ENCODE measurements around the gene HEBP1. TPM values are rescaled to one million over a fixed set of nuclear protein-coding genes. Genes with fewer than 3 reads are reported as not detected.

The HEBP1 gene
- total RNA-seq, 1 donor from 2014 or later = 18.5 TPM

- DNase-seq (ENCODE audit: low read depth, low spot score) = no peak
Measured at GRCh38 chr12:13024531-13024916, 24.5 kb upstream of the HEBP1 start.

DNA sequence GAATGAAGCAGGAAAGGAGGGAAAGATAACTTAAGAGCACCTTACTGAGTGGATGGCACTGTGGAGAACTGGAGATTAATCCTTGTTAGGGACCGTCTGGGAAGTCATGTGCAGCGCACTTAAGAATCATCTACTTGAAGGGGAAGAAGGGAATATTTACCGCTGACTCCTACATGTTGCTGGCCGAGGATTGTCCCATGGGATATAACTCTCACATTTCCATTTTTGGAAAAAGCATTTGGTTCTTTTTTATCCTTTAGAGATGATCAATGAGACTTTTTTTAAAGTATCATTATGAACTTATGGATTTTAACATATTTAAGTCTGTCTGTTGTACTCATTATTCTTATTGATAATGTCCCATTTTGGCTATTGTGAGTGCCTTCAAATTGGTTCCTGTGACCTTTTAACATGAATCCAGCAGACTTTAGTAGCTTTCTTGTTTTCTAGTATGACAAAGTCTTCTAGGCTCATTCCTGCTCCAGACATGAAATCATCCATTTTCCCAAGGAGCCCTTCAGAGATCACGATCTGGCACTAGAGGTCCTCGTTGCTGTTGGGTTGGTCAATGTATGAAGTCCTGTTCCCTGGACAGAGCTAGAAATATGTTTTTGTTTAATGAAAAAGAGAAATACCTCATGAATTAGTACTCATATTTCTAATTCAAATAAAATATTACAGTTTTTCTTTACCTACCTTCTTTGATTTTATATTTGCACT, 23.9 kb upstream of the HEBP1 start:
- no peak for DNase-seq (ENCODE audit: low read depth, low spot score)

- DNase-seq (ENCODE audit: low read depth, low spot score) = no peak
Measured at GRCh38 chr12:13022851-13023271, 22.8 kb upstream of the HEBP1 start.

DNA sequence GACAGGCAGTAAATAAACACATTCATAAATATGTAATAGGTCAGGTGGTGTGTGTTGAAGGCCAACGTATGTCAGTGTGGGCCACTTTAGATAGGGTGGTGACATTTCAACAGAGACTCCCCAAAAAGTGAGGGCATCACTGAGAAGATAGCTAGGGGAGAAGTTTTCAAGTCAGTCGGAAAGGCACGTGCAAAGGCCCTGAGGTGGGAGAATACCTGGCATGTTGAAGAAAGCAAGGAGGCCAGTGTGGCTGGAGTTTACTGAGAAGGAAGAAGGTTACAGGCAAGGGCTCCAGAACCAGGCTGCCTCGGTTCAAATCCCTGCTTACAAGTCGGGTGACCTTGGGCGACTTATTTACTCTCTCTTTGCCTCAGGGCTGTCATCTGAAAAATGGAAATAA, 11.0 kb upstream of the HEBP1 start:
- no peak for DNase-seq (ENCODE audit: low read depth, low spot score)

DNA sequence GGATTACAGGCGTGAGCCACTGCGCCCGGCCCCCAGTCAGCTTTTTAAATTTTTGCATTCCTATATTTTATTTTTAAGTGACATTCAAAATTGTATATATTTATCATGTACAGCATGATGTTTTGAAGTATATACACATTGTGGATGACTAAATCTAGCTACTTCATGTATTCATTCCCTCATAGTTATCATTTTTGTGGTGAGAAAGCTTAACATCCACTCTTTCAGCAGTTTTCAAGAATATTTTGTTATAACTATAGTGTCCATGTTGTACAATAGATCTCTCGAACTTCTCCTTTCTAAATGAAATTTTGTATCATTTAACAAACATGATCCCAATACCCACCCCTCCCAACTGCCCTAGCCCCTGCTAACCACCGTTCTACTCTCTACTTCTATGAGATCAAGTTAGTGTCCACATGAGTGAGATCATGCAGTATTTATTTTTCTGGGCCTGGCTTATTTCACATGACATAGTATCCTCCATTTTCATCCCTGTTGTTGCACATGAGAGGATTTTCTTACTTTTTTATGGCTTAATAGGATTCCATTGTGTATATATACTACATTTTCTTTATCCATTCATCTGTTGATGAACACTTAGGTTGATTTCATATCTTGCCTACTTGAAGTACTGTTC, 8.8 kb upstream of the HEBP1 start:
- no peak for DNase-seq (ENCODE audit: low read depth, low spot score)

- DNase-seq (ENCODE audit: low read depth, low spot score) = no peak
Measured at GRCh38 chr12:13007496-13008233, 7.6 kb upstream of the HEBP1 start.

DNA sequence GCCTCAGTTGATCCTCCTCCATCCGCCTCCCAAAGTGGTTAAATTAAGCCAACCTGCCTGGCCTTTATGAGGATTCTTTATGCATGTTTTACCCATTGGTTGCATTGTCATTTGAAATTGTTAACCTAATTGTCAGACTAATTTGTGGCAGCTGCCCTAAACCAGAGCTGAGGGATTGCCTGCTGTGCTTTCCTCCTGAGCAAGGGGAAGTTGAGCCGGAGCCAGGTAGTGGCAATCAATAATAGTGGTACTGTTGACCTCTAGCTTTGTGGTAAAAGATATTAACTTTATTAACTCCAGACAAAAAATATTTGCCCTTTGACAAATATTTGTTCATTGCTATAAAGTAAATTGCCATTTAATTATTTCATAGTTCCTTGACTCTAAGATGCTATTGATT, 5.6 kb upstream of the HEBP1 start:
- no peak for DNase-seq (ENCODE audit: low read depth, low spot score)

DNA sequence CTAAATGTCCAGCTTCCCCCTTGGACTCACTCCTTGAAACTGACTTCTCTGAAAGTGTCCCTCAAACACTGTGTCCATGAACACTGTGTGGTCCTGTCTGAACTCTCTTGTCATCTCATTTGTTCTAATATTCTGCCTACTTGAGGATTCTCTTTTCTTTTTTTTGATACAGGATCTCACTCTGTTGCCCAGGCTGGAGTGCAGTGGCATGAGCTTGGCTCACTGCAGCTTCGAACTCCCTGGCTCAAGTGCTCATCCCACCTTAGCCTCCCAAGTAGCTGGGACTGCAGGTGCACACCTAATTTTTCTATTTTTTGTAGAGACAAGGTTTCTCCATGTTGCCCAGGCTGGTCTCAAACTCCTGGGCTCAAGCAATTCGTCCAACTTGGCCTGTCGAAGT, 4.9 kb upstream of the HEBP1 start:
- no peak for DNase-seq (ENCODE audit: low read depth, low spot score)

- no peak for DNase-seq (ENCODE audit: low read depth, low spot score)
Measured at GRCh38 chr12:13004361-13004760, 4.3 kb upstream of the HEBP1 start.

GRCh38 chr12:13002301-13003097, 2.4 kb upstream of the HEBP1 start:
- no peak for DNase-seq (ENCODE audit: low read depth, low spot score)

DNA sequence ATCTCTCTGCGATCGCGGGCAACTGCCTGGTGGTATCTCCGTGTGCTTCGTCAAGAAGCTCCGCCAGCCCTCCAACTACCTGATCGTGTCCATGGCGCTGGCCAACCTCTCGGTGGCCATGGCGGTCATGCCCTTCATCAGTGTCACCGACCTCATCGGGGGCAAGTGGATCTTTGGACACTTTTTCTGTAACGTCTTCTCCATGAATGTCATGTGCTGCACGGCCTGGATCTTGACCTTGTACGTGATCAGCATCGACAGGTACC, 1.6 kb upstream of the HEBP1 start:
- DNase-seq (ENCODE audit: low read depth, low spot score) = no peak

DNA sequence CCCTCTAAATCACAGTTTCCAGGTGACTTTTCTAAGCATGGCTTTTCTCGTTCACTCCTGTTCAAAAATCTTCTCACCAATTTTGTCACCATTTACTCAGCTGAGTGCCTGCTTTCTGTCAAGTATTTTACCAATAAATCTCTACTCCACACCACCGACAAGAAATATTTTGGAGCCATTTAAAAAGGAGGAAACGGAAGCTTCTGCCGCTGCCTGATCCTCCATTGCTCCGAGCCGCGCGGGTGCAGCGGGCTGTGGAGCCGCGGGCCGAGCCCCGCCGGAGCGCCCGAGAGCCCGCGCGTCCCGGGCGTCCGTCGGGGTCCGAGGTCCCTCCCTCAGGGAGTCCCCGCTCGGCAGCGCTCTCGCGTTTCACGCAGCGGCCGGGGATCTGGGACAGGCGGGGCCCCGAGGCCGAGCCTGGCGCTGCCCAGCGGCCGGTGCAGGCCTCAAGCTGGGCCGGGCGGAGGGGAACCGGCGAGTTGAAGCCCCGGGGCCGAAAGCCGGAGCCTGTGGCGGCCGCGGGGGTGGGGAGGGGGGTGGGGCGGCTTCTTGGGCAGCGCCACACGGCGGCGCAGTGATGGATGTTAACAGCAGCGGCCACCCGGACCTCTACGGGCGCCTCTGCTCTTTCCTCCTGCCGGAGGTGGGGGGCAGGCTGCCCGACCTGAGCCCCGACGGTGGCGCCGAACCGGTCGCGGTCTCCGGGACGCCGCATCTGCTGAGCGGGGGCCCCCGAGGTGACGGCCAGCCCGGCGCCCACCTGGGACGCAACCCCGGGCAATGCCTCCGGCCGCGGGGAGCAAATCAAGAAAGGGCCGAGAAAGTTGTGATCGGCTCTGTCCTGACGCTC, 1.1 kb upstream of the HEBP1 start:
- DNase-seq (ENCODE audit: low read depth, low spot score) = no peak

GRCh38 chr12:13000616-13000924, 505 bp upstream of the HEBP1 start:
- DNase-seq (ENCODE audit: low read depth, low spot score) = no peak

GRCh38 chr12:12999271-12999958, 650 bp downstream of the HEBP1 start:
- no peak for DNase-seq (ENCODE audit: low read depth, low spot score)

DNA sequence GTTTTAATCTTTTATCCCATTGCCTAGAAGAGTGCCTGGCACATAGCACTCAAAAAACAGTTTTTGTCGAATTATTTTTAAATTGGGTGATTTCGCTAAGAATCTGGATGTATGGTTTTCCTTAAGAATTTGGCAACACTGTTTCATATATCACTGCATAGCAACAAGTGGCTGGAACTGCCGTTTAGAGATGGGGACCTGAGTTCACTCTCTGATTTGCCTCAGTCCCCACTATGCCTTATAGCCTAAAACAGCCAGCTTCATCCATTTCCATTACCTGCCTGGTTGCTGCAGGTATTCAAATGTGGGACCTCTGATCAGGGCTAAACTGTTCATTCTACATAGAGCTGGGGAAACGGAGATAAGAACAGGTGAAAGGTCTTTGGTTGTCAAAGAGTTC, 1.8 kb downstream of the HEBP1 start:
- DNase-seq (ENCODE audit: low read depth, low spot score) = no peak

DNA sequence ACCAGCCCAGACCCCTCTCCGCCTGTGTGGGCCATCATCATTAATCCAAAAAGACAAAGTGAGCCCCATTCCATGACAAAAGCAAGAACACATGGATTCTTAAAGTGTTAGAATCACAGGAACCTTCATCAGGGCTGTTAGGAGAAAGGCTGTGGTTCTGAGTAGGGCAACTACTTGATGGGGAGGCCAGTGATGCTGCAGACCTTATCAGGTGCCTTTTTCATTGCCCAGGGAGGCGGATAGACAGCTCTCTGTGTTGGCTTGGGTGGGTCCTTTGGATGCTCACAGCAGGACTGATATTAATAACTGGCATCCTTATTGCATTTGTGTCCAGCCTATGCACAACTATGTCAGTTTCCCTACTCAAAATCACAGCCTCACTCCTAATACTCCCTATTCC, 2.3 kb downstream of the HEBP1 start:
- no peak for DNase-seq (ENCODE audit: low read depth, low spot score)

DNA sequence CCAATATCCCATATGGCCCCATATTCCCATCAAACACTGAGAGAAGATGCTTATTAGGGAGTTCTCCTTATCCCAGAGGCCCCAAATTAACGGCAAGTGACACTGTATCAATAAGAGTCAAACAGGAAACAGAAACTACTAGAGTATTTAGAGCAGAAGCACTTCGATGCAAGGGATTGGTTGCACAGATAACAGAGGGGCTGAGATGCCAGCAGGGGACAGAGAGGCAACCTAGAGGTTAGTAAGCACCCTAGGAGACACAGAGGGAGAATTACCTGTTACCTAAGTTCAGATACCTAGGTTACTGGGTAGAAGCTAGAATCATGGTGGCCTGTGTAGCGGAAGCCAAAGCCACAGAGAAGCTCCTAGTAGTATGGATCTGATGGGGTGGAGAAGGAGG, 2.9 kb downstream of the HEBP1 start:
- DNase-seq (ENCODE audit: low read depth, low spot score) = no peak

DNA sequence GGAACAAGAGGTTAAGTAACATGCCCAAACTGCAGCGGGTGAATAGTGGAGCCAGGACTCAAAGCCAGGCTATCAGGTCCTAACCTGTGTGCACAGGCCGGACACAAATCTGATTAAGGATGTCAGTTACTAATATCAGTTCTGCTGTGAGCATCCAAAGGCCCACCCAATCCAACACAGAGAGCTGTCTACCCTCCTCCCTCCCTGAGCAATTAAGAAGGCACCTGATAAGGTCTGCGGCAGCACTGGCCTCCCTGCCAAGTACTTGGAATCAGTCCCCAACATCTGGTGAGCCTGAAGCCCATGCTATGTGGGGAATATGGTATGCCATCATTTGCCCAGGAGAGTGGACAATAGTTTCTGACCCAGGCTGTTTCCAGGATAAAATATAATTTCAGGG, 3.9 kb downstream of the HEBP1 start:
- no peak for DNase-seq (ENCODE audit: low read depth, low spot score)

GRCh38 chr12:12995088-12995487, 5.0 kb downstream of the HEBP1 start:
- DNase-seq (ENCODE audit: low read depth, low spot score) = no peak

DNA sequence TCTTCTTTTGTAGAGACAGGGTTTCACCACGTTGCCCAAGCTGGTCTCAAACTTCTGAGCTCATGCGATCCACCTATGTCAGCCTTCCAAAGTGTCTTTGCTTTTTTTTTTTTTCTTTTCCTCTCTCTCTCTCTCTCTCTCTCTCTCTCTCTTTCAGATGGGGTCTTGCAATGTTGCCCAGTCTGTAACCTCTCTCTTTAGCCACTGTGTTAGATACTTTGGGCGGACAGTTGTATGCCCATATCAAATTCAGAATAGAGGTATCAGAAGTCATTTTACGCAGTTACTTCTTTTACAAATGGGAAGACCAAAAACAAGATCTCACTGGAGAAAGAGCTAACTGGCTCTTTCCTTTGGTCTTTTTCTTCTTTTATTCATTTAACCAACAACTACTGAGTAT, 6.7 kb downstream of the HEBP1 start:
- DNase-seq (ENCODE audit: low read depth, low spot score) = no peak

Measured in pulmonary artery endothelial cell (primary cell).